ENCODE data around the gene INSRR.

DNA sequence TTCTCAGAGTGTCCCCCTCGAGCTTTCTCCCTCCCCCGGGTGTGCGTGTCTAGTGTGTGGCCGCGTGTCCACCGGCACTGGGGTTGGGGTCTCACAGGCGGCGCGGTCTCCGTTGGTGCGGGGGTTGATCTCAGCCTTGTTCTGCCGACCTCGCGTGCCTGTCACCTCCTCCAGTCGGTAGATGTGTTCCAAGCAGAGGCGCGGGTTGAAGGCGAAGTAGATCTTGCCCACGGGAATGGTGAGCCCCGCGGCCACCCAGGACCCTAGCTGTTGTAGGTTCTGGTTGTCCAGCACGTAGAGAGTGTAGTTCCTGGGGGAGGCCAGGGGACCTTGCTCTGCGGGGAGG is 9.8 kb downstream of the INSRR start:
- TF ChIP-seq, protein P1, sequence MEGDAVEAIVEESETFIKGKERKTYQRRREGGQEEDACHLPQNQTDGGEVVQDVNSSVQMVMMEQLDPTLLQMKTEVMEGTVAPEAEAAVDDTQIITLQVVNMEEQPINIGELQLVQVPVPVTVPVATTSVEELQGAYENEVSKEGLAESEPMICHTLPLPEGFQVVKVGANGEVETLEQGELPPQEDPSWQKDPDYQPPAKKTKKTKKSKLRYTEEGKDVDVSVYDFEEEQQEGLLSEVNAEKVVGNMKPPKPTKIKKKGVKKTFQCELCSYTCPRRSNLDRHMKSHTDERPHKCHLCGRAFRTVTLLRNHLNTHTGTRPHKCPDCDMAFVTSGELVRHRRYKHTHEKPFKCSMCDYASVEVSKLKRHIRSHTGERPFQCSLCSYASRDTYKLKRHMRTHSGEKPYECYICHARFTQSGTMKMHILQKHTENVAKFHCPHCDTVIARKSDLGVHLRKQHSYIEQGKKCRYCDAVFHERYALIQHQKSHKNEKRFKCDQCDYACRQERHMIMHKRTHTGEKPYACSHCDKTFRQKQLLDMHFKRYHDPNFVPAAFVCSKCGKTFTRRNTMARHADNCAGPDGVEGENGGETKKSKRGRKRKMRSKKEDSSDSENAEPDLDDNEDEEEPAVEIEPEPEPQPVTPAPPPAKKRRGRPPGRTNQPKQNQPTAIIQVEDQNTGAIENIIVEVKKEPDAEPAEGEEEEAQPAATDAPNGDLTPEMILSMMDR (IDR thresholded peaks at IDR 0.05): no peak
- no peak for TF ChIP-seq POLR2A (IDR thresholded peaks at IDR 0.05)

Data from ovary (tissue), 3 donors.